DMS153 (cell line): ENCODE data around the gene GFRAL.

Source experiments
- DNase-seq: peaks from one replicate; lab custom pipeline; 2025; lab: John Stamatoyannopoulos, UW

Gene GFRAL

DNA sequence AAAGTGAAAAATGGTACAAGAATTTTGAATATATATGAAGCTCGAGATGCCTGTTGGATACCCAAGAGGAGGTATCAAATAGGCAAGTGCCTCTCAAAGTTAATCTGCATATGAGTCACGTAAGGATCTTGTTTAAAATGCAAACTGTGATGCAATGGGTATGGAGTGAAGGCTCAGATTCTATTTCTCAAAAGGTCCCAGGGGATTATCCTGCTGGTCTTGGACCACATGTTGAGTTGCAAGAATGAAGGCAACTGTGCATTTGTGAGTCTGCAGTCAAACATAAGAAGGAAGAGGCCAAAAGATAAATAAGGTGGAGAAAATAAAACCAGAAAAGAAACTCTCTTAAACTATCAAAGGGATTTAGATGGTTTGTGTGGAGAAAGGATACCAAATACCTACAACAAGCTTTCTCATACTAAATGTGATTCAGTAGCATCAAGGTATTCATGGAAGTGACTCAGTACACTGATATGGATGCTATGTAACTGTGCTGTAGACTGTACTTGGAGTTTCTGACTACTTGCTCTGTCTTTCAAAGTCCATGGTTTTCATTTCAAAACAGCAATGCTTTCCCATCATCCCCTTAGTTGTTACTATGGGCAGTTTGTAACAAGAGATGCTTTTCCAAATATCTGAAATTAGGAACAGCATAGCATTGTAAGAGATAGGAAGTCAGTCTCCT is 106.3 kb downstream of the GFRAL start:
- no peak for DNase-seq

DNA sequence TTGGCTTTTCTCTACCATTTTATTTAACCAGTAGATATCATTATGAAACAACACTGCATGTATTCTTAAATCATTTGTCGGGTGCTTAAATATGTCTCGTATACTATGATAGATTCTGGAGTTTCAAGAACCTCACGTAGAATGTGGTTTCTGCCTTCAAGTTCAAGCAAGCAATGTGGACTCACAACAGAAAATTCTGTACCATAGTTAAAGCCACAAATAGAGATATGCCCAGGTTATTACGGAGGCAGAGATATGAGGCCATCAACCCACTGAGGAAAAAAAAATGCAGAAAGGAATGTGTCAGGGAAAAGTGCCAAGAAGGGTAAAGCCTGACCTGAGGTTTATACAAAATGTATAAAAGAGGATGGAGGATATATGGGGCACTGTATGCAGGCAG is 109.9 kb downstream of the GFRAL start:
- DNase-seq, result no peak

DNA sequence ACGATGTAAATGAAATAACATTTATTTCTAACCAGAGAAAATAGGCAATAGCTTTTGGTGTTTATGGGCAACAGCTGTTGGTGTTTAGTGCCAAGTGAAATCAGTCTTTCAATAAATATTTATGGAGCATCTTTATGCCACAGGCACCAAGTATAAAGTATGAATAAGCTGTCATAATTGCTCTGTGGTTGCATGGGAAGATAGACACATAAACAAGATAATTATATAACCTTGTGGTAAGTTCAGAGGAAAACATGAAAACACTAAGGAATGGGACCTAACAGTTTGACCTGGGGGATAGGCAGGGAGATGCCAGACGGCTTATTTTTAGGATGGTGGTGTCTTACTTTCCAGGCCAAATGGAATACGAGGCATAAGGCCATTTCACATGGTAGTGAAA is 110.9 kb downstream of the GFRAL start:
- DNase-seq, result no peak

DNA sequence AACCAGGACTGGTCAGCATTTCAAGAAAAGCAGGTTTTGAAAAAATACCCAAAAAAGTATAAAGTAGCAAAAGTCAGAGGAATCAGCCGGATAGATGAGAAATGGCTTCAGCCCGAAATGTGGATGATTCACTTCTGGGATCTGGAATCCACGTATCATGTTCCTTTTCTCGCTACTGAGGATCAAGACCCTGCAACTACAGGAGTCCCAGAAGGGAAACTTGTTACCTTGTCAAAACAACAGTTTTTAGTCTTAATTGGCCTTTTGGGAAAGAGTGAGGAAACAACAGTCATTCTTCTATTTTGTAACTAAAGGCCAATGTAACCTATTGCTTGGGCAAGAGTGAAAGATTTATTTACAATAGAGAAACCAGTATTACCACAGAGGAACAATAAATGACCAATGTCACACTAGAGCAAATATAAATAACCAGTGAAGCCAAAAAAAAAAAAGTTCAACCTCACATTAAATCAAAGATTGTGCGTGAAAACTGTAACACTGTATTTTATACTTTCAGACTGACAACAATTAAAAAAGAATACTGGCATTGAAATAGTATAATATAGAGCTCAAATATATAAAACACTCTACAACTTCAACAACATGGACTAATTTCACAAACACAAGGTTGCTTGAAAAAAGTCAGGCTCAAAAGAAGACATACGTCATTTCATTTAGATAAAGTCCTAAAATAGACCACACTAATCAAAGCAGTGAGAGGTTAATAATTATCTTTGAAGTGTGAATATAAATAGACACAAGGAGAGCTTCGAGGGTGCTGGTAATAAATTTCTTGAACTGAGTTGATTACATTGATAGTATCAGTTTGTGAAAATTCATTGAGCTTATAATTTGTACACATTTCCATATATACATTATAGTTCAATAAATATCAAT is 116.2 kb downstream of the GFRAL start:
- no peak for DNase-seq

DNA sequence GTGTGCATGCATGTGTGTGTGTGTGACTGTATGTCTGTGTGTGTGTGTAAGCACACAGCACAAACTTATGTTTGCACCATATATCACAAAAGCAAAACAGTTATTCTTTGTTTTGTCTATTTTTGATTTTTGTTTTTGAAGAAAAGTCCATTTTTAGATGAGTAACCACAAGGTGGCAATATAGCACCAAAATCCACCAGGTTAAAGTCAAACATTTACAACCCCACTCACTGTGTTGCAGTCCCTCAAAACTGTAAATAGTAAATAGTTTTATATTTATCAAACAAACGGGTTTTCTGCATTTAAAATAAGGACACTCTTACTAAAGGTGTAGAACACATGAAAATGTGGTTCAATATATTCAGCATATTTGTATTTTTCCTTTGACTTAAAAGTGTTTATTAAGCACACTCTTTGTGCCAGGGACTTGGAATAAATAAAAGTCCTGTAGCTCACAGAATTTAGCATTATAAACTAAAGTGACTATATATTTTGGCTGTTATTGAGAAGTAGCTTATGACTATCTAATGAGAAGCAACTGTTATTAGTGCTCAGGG is 118.5 kb downstream of the GFRAL start:
- DNase-seq, result no peak

DNA sequence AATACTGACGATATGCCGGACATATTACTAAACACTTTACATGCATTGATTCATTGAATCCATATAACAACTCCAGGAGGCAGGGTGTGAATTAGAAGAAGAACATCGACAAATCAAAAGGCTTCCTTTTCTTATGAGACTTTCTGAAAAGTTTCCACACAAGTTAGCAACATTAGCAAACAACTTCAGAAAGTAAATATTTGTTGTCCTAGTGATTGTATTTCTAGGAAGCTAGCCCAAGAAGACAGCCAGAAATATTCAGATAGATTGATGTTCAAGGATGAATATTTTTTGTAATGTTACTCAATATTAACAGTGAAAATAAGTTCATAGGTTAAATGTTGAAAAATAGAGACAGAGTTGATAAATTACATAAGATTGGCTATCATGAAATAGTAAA is 120.6 kb downstream of the GFRAL start:
- DNase-seq, result no peak

DNA sequence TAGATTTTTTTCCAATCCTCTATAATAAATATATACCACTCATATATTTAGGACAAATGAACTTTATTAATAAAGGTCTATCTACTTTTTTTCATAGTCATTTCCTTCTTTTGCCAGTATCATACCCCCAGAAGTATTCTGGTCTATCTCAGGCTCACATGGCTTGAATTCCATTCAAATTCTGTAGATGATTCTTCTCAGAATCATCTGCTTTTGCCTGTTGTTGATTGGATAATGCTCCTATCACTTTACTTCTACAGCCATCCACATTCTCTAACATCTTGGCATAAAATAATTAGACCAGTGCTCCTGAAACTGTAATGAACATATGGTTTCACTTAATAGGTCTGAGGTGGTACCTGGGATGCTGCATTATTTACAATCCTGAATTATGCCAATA is 121.2 kb downstream of the GFRAL start:
- no peak for DNase-seq

DNA sequence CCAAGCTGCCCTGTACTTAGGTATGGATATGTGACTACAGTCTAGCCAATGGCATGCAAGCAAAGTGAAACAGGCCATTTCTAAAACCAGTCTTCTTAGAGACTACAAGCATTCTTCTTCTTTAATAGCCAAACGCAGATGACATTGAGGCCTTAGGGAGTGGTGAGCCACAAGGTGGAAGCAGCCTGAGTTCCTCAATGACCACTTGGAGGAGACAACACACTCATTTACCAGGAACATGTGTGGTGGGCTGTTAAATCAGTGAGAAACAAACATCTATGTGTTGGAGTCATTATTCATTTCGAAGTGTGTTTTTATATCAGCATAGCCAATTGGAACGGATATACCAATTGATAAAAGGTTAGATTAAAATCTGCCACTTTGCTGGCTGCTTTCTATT is 122.0 kb downstream of the GFRAL start:
- no peak for DNase-seq

DNA sequence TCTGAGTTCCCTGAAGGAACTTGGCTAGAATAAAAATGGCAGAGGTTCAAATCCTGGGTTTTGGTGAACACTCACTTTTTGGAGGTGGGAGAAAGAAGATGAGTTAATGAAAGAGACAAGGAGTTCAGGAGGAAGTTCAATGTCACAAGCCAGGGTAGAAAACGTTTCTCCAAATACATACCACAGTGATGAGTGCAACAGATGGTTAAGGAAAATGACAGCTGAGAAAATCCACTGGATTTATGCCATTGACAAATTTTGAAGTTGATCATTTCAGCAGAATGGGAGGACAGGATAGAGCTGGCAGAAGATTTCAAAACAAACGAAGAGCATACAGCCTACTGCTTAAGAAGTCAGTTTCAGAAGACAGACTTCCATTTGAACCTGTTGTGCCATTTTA is 122.7 kb downstream of the GFRAL start:
- no peak for DNase-seq
